Measurements from ENCODE around the gene GUCD1. TPM values are rescaled to one million over a fixed set of nuclear protein-coding genes. Genes with fewer than 3 reads are reported as not detected.

Gene GUCD1
- total and polyA plus RNA-seq, 2 of the 13 experiments (the other 11 are each of a cell fraction or from before 2014, with no cell fraction given), result 128 to 245 TPM

DNA sequence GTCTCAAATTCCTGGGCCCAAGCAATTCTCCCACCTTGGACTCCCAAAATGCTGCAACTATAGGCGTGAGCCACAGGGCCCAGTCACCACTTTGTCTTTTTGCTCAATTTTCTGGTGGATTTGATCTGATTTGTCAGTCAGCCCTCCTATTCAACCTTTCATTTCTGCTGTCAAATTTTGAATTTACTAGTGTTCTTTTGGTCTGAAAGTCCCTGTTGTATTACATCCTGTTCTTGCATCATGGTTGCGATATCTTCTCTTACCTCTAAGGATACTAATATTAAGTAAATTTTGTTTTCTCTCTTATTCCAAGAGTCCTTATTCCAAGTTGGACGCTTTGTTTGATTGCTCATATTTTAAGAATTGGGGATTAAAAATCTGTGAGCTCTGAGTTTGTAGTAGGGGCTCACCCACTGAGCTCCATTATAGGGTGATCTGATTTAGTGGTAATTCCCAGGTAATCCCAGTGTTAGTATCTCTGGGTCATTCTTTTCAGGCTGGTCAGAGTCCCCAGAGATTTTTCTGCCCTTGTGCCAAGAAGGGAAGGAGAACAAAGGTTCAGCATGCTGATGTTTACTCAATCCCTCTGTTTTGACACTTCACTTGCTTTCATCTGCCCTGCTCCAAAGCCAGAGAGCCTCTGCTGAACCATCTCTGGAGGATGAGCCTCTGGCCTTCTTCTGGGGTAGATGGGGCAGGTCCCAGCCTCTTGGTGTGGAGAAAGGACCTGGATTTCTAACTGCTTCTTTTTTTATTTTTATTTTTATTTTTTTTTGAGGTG, 49.8 kb downstream of the GUCD1 start:
- in situ Hi-C loops (cut with HindIII; ENCODE audit: extremely low pct_ligation_motif_present, low pct_unique_long_range_greater_than_20kb), result no loop called here
- TF ChIP-seq ZNF205 (CRISPR knock-in tag; IDR thresholded peaks at IDR 0.05) (peak; percentile 66), SRSF9 (IDR thresholded peaks at IDR 0.05; ENCODE audit: borderline replicate concordance, insufficient read depth, low read depth, low read length, poor library complexity, severe bottlenecking) (no peak), TEF (CRISPR knock-in tag; IDR thresholded peaks at IDR 0.05) (no peak), ZFP90 (CRISPR knock-in tag; IDR thresholded peaks at IDR 0.05; ENCODE audit: borderline replicate concordance) (no peak; the same call in 1 of the 2 replicates), FOSL2 (CRISPR knock-in tag; IDR thresholded peaks at IDR 0.05) (peak; percentile 67), TBX3 (IDR thresholded peaks at IDR 0.05; ENCODE audit: borderline replicate concordance) (peak; percentile 97), ATF7 (IDR thresholded peaks at IDR 0.05) (no peak), ATF7 (CRISPR knock-in tag; IDR thresholded peaks at IDR 0.05) (no peak), CEBPZ (IDR thresholded peaks at IDR 0.05; ENCODE audit: low read length) (no peak), ZNF788 (CRISPR knock-in tag; IDR thresholded peaks at IDR 0.05; ENCODE audit: borderline replicate concordance) (no peak), YY1 (IDR thresholded peaks at IDR 0.05; ENCODE audit: insufficient read depth, insufficient replicate concordance, low read depth, low read length) (no peak), ZNF614 (CRISPR knock-in tag; IDR thresholded peaks at IDR 0.05; ENCODE audit: borderline replicate concordance) (no peak), EP300 (IDR thresholded peaks at IDR 0.05; ENCODE audit: low read depth in 2 of 2, low read length in 2 of 2) (peak in 1 of 2 experiments; percentile 91; a peak in 2 of 4 replicates), EP300 (CRISPR knock-in tag; IDR thresholded peaks at IDR 0.05; ENCODE audit: borderline replicate concordance) (no peak; the same call in 1 of the 2 replicates), HNRNPH1 (optimal IDR thresholded peaks at IDR 0.05; ENCODE audit: low read depth, low read length) (no peak)
- TF ChIP-seq, protein P1, sequence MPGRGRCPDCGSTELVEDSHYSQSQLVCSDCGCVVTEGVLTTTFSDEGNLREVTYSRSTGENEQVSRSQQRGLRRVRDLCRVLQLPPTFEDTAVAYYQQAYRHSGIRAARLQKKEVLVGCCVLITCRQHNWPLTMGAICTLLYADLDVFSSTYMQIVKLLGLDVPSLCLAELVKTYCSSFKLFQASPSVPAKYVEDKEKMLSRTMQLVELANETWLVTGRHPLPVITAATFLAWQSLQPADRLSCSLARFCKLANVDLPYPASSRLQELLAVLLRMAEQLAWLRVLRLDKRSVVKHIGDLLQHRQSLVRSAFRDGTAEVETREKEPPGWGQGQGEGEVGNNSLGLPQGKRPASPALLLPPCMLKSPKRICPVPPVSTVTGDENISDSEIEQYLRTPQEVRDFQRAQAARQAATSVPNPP (CRISPR knock-in tag; IDR thresholded peaks at IDR 0.05), result no peak
- TF ChIP-seq, protein P2, sequence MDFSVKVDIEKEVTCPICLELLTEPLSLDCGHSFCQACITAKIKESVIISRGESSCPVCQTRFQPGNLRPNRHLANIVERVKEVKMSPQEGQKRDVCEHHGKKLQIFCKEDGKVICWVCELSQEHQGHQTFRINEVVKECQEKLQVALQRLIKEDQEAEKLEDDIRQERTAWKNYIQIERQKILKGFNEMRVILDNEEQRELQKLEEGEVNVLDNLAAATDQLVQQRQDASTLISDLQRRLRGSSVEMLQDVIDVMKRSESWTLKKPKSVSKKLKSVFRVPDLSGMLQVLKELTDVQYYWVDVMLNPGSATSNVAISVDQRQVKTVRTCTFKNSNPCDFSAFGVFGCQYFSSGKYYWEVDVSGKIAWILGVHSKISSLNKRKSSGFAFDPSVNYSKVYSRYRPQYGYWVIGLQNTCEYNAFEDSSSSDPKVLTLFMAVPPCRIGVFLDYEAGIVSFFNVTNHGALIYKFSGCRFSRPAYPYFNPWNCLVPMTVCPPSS (IDR thresholded peaks at IDR 0.05), result no peak

More for the DNA sequence above, 49.8 kb downstream of the GUCD1 start:
- WGBS (ENCODE audit: low lambda C conversion rate), result 61% methylated on average over 3 of the region's 3 CpGs
- peak overlapping the region; percentile 69; the same call in 1 of the 2 replicates for H3K9ac ChIP-seq (ENCODE audit: insufficient read depth, low read depth, low read length)
- DNase-seq (ENCODE audit: low spot score) (peak; percentile 89), FAIRE-seq (peak; percentile 91), ATAC-seq (peak; percentile 31)
- no TSS peak for BruUV-seq (replicated peaks)
- no peaks in the 10 kb centered on the region for H4K20me1 ChIP-seq (ENCODE audit: insufficient read depth, low read length)
- H3K4me2 ChIP-seq (ENCODE audit: low read depth, low read length), result peak overlapping the region; percentile 92
- peaks cover 100% of the 10 kb centered on the region for H3K4me1 ChIP-seq (ENCODE audit: insufficient read depth, low read length)
- H3K79me2 ChIP-seq (ENCODE audit: insufficient read depth, low read length), result no peaks in the 10 kb centered on the region
- CTCF ChIA-PET (ENCODE audit: low intra/inter-chr PET ratio, low total read pairs), result no interaction called here
- intact Hi-C loops (cut with micrococcal nuclease; ENCODE audit: unreplicated experiment), result loop anchor here (5.0 to 10.0 kb wide), 2 partner anchors 83 to 230 kb away; partner anchors contain the start of gene SPECC1L
- H3K27ac ChIP-seq (ENCODE audit: extremely low read length, insufficient read depth, low read length), result peak overlapping the region; percentile 99
- H3K4me3 ChIP-seq (replicated peaks in 1 of 3; ENCODE audit: insufficient read depth in 1 of 3, low read depth in 2 of 3, low read length in 3 of 3), result no peak overlapping the region; a peak in 2 of 6 replicates
- H2AFZ ChIP-seq (ENCODE audit: low read length), result no peak overlapping the region
- no peaks in the 10 kb centered on the region for H3K36me3 ChIP-seq (replicated peaks in 1 of 2; ENCODE audit: control insufficient read depth in 1 of 2, insufficient read depth in 2 of 2, low read length in 2 of 2)
- POLR2A ChIA-PET, result interaction anchor here (0.7 to 3.8 kb wide), 14 partner anchors 8 to 88 kb away, joined by 3 to 46 read pairs (median 10); partner anchors contain the start of genes GUCD1 and LRRC75B
- no peaks in the 10 kb centered on the region for H3K27me3 ChIP-seq (ENCODE audit: control insufficient read depth in 1 of 2, insufficient read depth in 2 of 2, low read length in 2 of 2)
- no peaks in the 10 kb centered on the region for H3K9me3 ChIP-seq (ENCODE audit: low read length)
